Gastroesophageal sphincter (tissue), 4 donors: ENCODE measurements around the gene ADGRD1. TPM values are rescaled to one million over a fixed set of nuclear protein-coding genes. Genes with fewer than 3 reads are reported as not detected.
A peak's percentile ranks its signal among the peaks of the same experiment; 100 is the strongest.

ENCODE experiments used
- ATAC-seq: fragments of 150-250 bp; one replicate; pipeline ENCODE4 v1.9.1; 2016; ENCODE audit warnings: mild to moderate bottlenecking, moderate library complexity
- H3K27ac ChIP-seq, 4 donors: fragments of 200-600 bp; sonication (generic) in 3 of 4; 1 replicate in 3 of 4; 2 replicates in 1 of 4; pipeline ENCODE4 v1.5.1; 2016 to 2019
- H3K27me3 ChIP-seq: fragments of 200-600 bp; sonication (generic); one replicate; pipeline ENCODE4 v1.5.1; 2019
- H3K36me3 ChIP-seq, 2 donors: fragments of 200-600 bp; sonication (generic); one replicate each; pipeline ENCODE4 v1.5.1; 2019; ENCODE audit warnings: control low read depth in 1 of 2
- H3K4me1 ChIP-seq, 3 donors: fragments of 200-600 bp; sonication (generic); 1 replicate in 2 of 3; 2 replicates in 1 of 3; pipeline ENCODE4 v1.5.1; 2016 to 2019; ENCODE audit warnings: control low read depth in 2 of 3
- H3K4me3 ChIP-seq, 2 donors: fragments of 200-600 bp; sonication (generic); one replicate each; pipeline ENCODE4 v1.5.1; 2019; ENCODE audit warnings: mild to moderate bottlenecking in 1 of 2, moderate library complexity in 1 of 2
- H3K9me3 ChIP-seq, 3 donors: fragments of 200-600 bp; sonication (generic); one replicate each; pipeline ENCODE4 v1.5.1; 2017 to 2019; ENCODE audit warnings: control low read depth in 2 of 3
- CTCF ChIP-seq, 4 experiments: fragments of 200-600 bp in 2 of 4; fragments of 450-650 bp in 2 of 4; sonication (generic) in 1 of 4; IDR thresholded peaks; one replicate each; pipeline ENCODE4 v1.5.1; 2017 to 2019; ENCODE audit warnings: antibody characterized with exemption in 4 of 4, mild to moderate bottlenecking in 2 of 4, moderate library complexity in 2 of 4
- EP300 ChIP-seq: sonication (generic); formaldehyde crosslinking; IDR thresholded peaks from one replicate; pipeline ENCODE4 v1.6.1; 2017; ENCODE audit warnings: antibody characterized with exemption, mild to moderate bottlenecking
- POLR2A ChIP-seq, 2 donors: fragments of 450-650 bp; IDR thresholded peaks; one replicate each; pipeline ENCODE4 v1.6.1; 2017; ENCODE audit warnings: antibody characterized with exemption in 2 of 2, mild to moderate bottlenecking in 2 of 2, moderate library complexity in 1 of 2
- POLR2AphosphoS5 ChIP-seq: sonication (generic); formaldehyde crosslinking; IDR thresholded peaks from one replicate; pipeline ENCODE4 v1.6.1; 2017; ENCODE audit warnings: antibody characterized with exemption
- WGBS, 2 donors: methylation state at CpG; one replicate each; pipeline ENCODE4 v1.1.5; 2018; ENCODE audit warnings: low coverage in 1 of 2; 5-methylcytosine and 5-hydroxymethylcytosine counted together
- total RNA-seq, 4 donors: library from RNA; depleted of rRNA; stranded (reverse); fragments of >200 nt; gene quantifications; one replicate each; pipeline ENCODE4 v1.1.0, GENCODE V29; 2016

Gene ADGRD1
- total RNA-seq, 4 donors from 2014 or later: 19.1 to 43.4 (median 31.3) TPM

- no CpG with 5 or more reads among the region's 3 CpGs for whole genome bisulfite sequencing, 2 donors
- no peaks in the 10 kb centered on the region for H3K27me3 ChIP-seq
- no peak overlapping the region for H3K27ac ChIP-seq
- TF ChIP-seq POLR2A (IDR thresholded peaks at IDR 0.05) (no peak), POLR2AphosphoS5 (no peak), EP300 (no peak), CTCF (IDR thresholded peaks at IDR 0.05) (no peak)
- H3K9me3 ChIP-seq: no peaks in the 10 kb centered on the region
- H3K36me3 ChIP-seq: peaks cover 0 to 19% of the 10 kb centered on the region in 2 donors
- no peak for ATAC-seq
- peaks cover 0 to 21% (median 7%) of the 10 kb centered on the region in 3 donors for H3K4me1 ChIP-seq
- H3K4me3 ChIP-seq: no peak overlapping the region
These were observed 118.9 kb downstream of the ADGRD1 start for GRCh38 chr12:131072451-131073230.

- no peak overlapping the region for H3K4me3 ChIP-seq
- no CpG with 5 or more reads among the region's 18 CpGs for WGBS, 2 donors
- H3K9me3 ChIP-seq: no peaks in the 10 kb centered on the region
- H3K27ac ChIP-seq: peak overlapping the region in 2 of 4 donors; percentile 10 to 47
- TF ChIP-seq POLR2A (IDR thresholded peaks at IDR 0.05): no peak
- TF ChIP-seq CTCF (IDR thresholded peaks at IDR 0.05): no peak
- TF ChIP-seq EP300: no peak
- no peak for TF ChIP-seq POLR2AphosphoS5
- H3K36me3 ChIP-seq: peaks cover 0 to 34% of the 10 kb centered on the region in 2 donors
- H3K27me3 ChIP-seq: no peaks in the 10 kb centered on the region
- ATAC-seq: peak; percentile 72
- H3K4me1 ChIP-seq: peaks cover 0 to 3% (median 2%) of the 10 kb centered on the region in 3 donors
These were observed 120.7 kb downstream of the ADGRD1 start for GRCh38 chr12:131074221-131075083.

DNA sequence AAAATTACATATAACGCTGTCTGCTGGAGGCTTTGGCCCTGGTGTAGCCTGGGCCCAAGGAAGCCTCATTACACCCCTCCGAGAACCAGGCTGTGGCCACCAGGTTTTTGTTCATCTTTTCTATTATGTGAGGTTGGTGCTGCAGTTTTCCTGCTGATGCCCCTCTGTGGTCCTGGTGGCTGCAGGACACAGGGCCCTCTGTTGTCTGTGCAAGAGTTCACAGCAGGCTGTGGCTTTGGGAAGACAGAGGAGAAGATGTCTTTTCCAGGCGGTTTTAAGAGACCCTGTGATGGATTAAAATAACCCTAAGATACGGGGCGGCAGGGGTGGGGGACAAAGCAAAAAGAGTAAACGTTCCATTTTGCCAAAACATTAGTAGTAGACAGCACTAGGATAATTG, 121.5 kb downstream of the ADGRD1 start:
- no peak for TF ChIP-seq POLR2A (IDR thresholded peaks at IDR 0.05)
- TF ChIP-seq POLR2AphosphoS5: no peak
- TF ChIP-seq EP300: no peak
- TF ChIP-seq CTCF (IDR thresholded peaks at IDR 0.05): no peak
- ATAC-seq: no peak
- 40 to 71% methylated on average over 1 to 5 of the region's 6 CpGs for WGBS, 2 donors
- Histone ChIP-seq H3K36me3 (peaks cover 0 to 34% of the 10 kb centered on the region in 2 donors), H3K9me3 (no peaks in the 10 kb centered on the region), H3K4me3 (no peak overlapping the region), H3K4me1 (peaks cover 0 to 3% (median 0%) of the 10 kb centered on the region in 3 donors), H3K27me3 (no peaks in the 10 kb centered on the region), H3K27ac (peak overlapping the region in 1 of 4 donors; percentile 24)

DNA sequence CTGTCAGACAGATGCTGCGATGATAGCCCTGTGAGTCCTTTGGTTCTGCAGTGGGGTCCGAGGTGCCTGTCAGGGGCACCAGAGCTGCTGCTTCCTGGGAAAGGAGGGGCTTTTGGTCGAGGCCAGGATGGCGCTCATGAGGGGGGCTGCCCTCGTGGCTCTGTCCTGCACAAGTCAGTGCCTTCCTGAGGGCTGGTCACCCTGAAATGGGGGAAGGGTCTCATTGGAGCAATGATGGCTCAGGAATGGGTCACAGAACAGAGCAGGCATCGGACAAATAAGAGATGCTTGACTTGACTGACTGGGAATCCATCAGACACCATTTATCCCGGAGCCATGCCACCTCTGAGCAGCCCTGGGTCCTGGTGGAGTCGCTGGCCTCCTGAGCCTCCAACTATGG, 121.9 kb downstream of the ADGRD1 start:
- Histone ChIP-seq H3K36me3 (peaks cover 0 to 34% of the 10 kb centered on the region in 2 donors), H3K27me3 (no peaks in the 10 kb centered on the region), H3K4me1 (peaks cover 0 to 3% (median 0%) of the 10 kb centered on the region in 3 donors), H3K9me3 (peaks cover 0 to 3% (median 0%) of the 10 kb centered on the region in 3 donors), H3K27ac (no peak overlapping the region), H3K4me3 (no peak overlapping the region)
- ATAC-seq: no peak
- no peak for TF ChIP-seq POLR2A (IDR thresholded peaks at IDR 0.05)
- no peak for TF ChIP-seq CTCF (IDR thresholded peaks at IDR 0.05)
- TF ChIP-seq POLR2AphosphoS5: no peak
- TF ChIP-seq EP300: no peak
- WGBS, 2 donors: 40% methylated on average over 1 to 2 of the region's 8 CpGs
